IMR-90 (cell line): ENCODE results near the gene ZNF750. TPM values are rescaled to one million over a fixed set of nuclear protein-coding genes. Genes with fewer than 3 reads are reported as not detected.

Experiments used
- ATAC-seq: fragments of 200-7000 bp; cut with Tn5 transposase; 2 replicates; pipeline ENCODE4 v1.9.1; 2020; ENCODE audit warnings: low read depth, mild to moderate bottlenecking, moderate library complexity
- BruUV-seq: library from RNA; stranded (reverse); fragments of 400-500 nt; replicated peaks from 2 replicates; lab custom pipeline; 2021; lab: Mats Ljungman, UMichigan
- CTCF ChIA-PET: fragments of 300-600 bp; formaldehyde crosslinking; extraction: SDS; loops from one replicate; lab custom pipeline; 2021; ENCODE audit warnings: antibody characterized with exemption; lab: Yijun Ruan, JAX
- POLR2A ChIA-PET: fragments of 300-600 bp; sonication (Branson Sonifier 250); formaldehyde crosslinking; loops from one replicate; lab custom pipeline; 2022; ENCODE audit warnings: antibody characterized with exemption; ENCODE audit not compliant: unreplicated experiment; lab: Charles Lee
- DNase-seq: peaks from one replicate; pipeline ENCODE4 v3.0.0; 2013
- H2AFZ ChIP-seq: replicated peaks from 2 replicates; pipeline ENCODE3; 2013; ENCODE audit warnings: low read length, mild to moderate bottlenecking; ENCODE audit not compliant: poor library complexity
- H2AK5ac ChIP-seq: 2 replicates; pipeline ENCODE4 v1.6.1; 2013; ENCODE audit warnings: low read depth, low read length, inconsistent platforms
- H2AK9ac ChIP-seq: replicated peaks from 2 replicates; pipeline ENCODE3; 2013; ENCODE audit warnings: mild to moderate bottlenecking, low read depth, low read length, moderate library complexity; ENCODE audit not compliant: poor library complexity
- H2BK120ac ChIP-seq: 2 replicates; pipeline ENCODE4 v1.6.1; 2013; ENCODE audit warnings: low read depth, low read length, inconsistent platforms
- H2BK15ac ChIP-seq: 3 replicates; pipeline ENCODE4 v1.6.1; 2013; ENCODE audit warnings: low read depth, low read length, inconsistent platforms
- H2BK20ac ChIP-seq: 2 replicates; pipeline ENCODE4 v1.6.1; 2013; ENCODE audit warnings: low read depth, mild to moderate bottlenecking, inconsistent platforms, low read length, moderate library complexity
- H2BK5ac ChIP-seq: 2 replicates; pipeline ENCODE4 v1.6.1; 2013; ENCODE audit warnings: mild to moderate bottlenecking, low read depth, low read length, inconsistent platforms; ENCODE audit not compliant: poor library complexity, severe bottlenecking
- H3K14ac ChIP-seq: replicated peaks from 2 replicates; pipeline ENCODE4 v1.6.1; 2013; ENCODE audit warnings: low read depth, low read length, inconsistent platforms
- H3K18ac ChIP-seq: 2 replicates; pipeline ENCODE4 v1.6.1; 2013; ENCODE audit warnings: low read depth, low read length, control low read depth
- H3K23ac ChIP-seq: 2 replicates; pipeline ENCODE4 v1.6.1; 2013; ENCODE audit warnings: low read depth, low read length, inconsistent platforms
- H3K27ac ChIP-seq: 2 replicates; pipeline ENCODE4 v1.5.1; 2013; ENCODE audit warnings: mild to moderate bottlenecking, control low read depth, low read length; ENCODE audit not compliant: insufficient read depth
- H3K27me3 ChIP-seq: 2 replicates; pipeline ENCODE4 v1.6.1; 2013; ENCODE audit warnings: low read length; ENCODE audit not compliant: control insufficient read depth, insufficient read depth
- H3K36me3 ChIP-seq: 2 replicates; pipeline ENCODE4 v1.6.1; 2013; ENCODE audit warnings: low read length, mixed read lengths; ENCODE audit not compliant: control insufficient read depth, insufficient read depth
- H3K4ac ChIP-seq: 2 replicates; pipeline ENCODE4 v1.6.1; 2013; ENCODE audit warnings: low read depth, low read length, inconsistent platforms
- H3K4me1 ChIP-seq: 2 replicates; pipeline ENCODE4 v1.6.1; 2013; ENCODE audit warnings: low read length, mixed read lengths; ENCODE audit not compliant: control insufficient read depth, insufficient read depth
- H3K4me2 ChIP-seq: 2 replicates; pipeline ENCODE4 v1.6.1; 2013; ENCODE audit warnings: low read depth, mild to moderate bottlenecking, control low read depth, low read length, moderate library complexity
- H3K4me3 ChIP-seq: 2 replicates; pipeline ENCODE4 v1.5.1; 2013; ENCODE audit warnings: low read depth, mild to moderate bottlenecking, control low read depth, low read length, moderate library complexity; ENCODE audit not compliant: insufficient read depth
- H3K56ac ChIP-seq: 2 replicates; pipeline ENCODE4 v1.6.1; 2013; ENCODE audit warnings: low read length, inconsistent platforms; ENCODE audit not compliant: insufficient read depth; ENCODE audit errors: extremely low read depth
- H3K79me1 ChIP-seq, 2 experiments: 2 replicates each; pipeline ENCODE4 v1.6.1; 2013; ENCODE audit warnings: low read length in 2 of 2, inconsistent platforms in 1 of 2, low read depth in 1 of 2
- H3K9ac ChIP-seq: 2 replicates; pipeline ENCODE4 v1.6.1; 2013; ENCODE audit warnings: low read depth, low read length, control low read depth
- H3K9me1 ChIP-seq: 2 replicates; pipeline ENCODE4 v1.6.1; 2013; ENCODE audit warnings: low read length, inconsistent platforms; ENCODE audit not compliant: insufficient read depth
- H3K9me3 ChIP-seq: 2 replicates; pipeline ENCODE4 v1.6.1; 2013; ENCODE audit warnings: low read length; ENCODE audit not compliant: control insufficient read depth, insufficient read depth
- H4K20me1 ChIP-seq: 2 replicates; pipeline ENCODE4 v1.6.1; 2013; ENCODE audit warnings: low read length, inconsistent platforms; ENCODE audit not compliant: insufficient read depth
- H4K5ac ChIP-seq: 2 replicates; pipeline ENCODE4 v1.6.1; 2013; ENCODE audit warnings: mild to moderate bottlenecking, low read depth, low read length, control low read depth
- H4K8ac ChIP-seq, 2 experiments: 2 replicates each; pipeline ENCODE4 v1.6.1; 2013; ENCODE audit warnings: low read depth in 2 of 2, low read length in 2 of 2, control low read depth in 1 of 2, inconsistent platforms in 1 of 2
- H4K91ac ChIP-seq: 2 replicates; pipeline ENCODE4 v1.6.1; 2013; ENCODE audit warnings: low read depth, low read length, inconsistent platforms; ENCODE audit not compliant: insufficient read depth
- CEBPB ChIP-seq: IDR thresholded peaks from 2 replicates; pipeline ENCODE4 v1.6.1; 2012; ENCODE audit warnings: low read depth, low read length, improper control_type of control experiment
- ELK1 ChIP-seq: fragments of 150-350 bp; IDR thresholded peaks from 2 replicates; pipeline ENCODE4 v1.6.1; 2016; ENCODE audit warnings: low read depth, mild to moderate bottlenecking, low read length, moderate library complexity, borderline replicate concordance
- NFE2L2 ChIP-seq: fragments of 150-350 bp; IDR thresholded peaks from 2 replicates; pipeline ENCODE4 v1.6.1; 2016; ENCODE audit warnings: low read depth, mild to moderate bottlenecking, low read length
- RCOR1 ChIP-seq: IDR thresholded peaks from 2 replicates; pipeline ENCODE4 v1.6.1; 2012; ENCODE audit warnings: mild to moderate bottlenecking, low read length, improper control_type of control experiment; ENCODE audit not compliant: insufficient replicate concordance
- SMC3 ChIP-seq: fragments of 150-350 bp; IDR thresholded peaks from 2 replicates; pipeline ENCODE4 v1.6.1; 2016; ENCODE audit warnings: low read depth, mild to moderate bottlenecking, antibody characterized with exemption, low read length, moderate library complexity
- WGBS, 2 experiments: methylation state at CpG; one replicate each; pipeline versions ENCODE4 v1.1.5 to v1.1.7; 2013; ENCODE audit warnings: missing lambda C conversion rate in 2 of 2; ENCODE audit not compliant: insufficient read length in 1 of 2; ENCODE audit errors: extremely low coverage in 2 of 2; 5-methylcytosine and 5-hydroxymethylcytosine counted together
- dilution Hi-C: fragments of 300-500 bp; cut with HindIII; formaldehyde crosslinking; loops from one replicate; pipeline ENCODE4 v1.14.3; 2018; ENCODE audit warnings: low sequenced_read_pairs; ENCODE audit not compliant: unreplicated experiment
- in situ Hi-C: fragments of 300-500 bp; cut with MboI; formaldehyde crosslinking; loops from 3 replicates; pipeline ENCODE4 v1.14.3; 2019; ENCODE audit warnings: low sequenced_read_pairs, inconsistent platforms, mixed read lengths
- intact Hi-C: fragments of 100-400 bp; cut with micrococcal nuclease; formaldehyde crosslinking; loops from 2 replicates; pipeline ENCODE4 v1.10.0; 2022
- polyA plus RNA-seq, 3 experiments: library from polyadenylated mRNA; depleted of rRNA; stranded (reverse); fragments of >200 nt; gene quantifications; 2 replicates each; pipeline ENCODE4 v1.2.3, GENCODE V29; 2012; ENCODE audit warnings: low replicate concordance in 1 of 3
- total RNA-seq: library from RNA; depleted of rRNA; stranded (reverse); fragments of >200 nt; gene quantifications from 2 replicates; pipeline ENCODE4 v1.2.3, GENCODE V29; 2012

Gene ZNF750
- total and polyA plus RNA-seq, 2 of the 4 experiments (the other 2 are of a cell fraction) = not detected

- no TSS peak for BruUV-seq
- intact Hi-C loops = no loop called here
- WGBS, 2 experiments = 96% methylated on average over 4 of the region's 9 CpGs; no CpG with 5 or more reads in 1 of the 2 experiments
Observed at GRCh38 chr17:82803185-82803584, 36.6 kb downstream of the ZNF750 start.

More at GRCh38 chr17:82803185-82803584, 36.6 kb downstream of the ZNF750 start:
- ChIA-PET CTCF (interaction anchor here (0.6 kb wide), 1 partner anchor 11 kb away, joined by 3 read pairs; no protein-coding TSS in a partner anchor), POLR2A (no interaction called here)
- Histone ChIP-seq H4K91ac (no peak overlapping the region), H4K20me1 (peaks cover 20% of the 10 kb centered on the region), H3K27me3 (no peaks in the 10 kb centered on the region), H3K9me3 (no peaks in the 10 kb centered on the region), H2AK9ac (no peak overlapping the region), H3K4ac (no peak overlapping the region), H3K14ac (no peak overlapping the region), H3K4me3 (no peak overlapping the region), H3K9ac (no peak overlapping the region), H2BK15ac (no peak overlapping the region), H3K9me1 (no peaks in the 10 kb centered on the region), H2AFZ (no peak overlapping the region), H3K23ac (no peak overlapping the region), H2BK20ac (no peak overlapping the region), H3K79me1 (peaks cover 5 to 43% of the 10 kb centered on the region in 2 experiments; a peak in 3 of 4 replicates), H4K8ac (no peak overlapping the region), H3K36me3 (peaks cover 15% of the 10 kb centered on the region), H3K56ac (no peak overlapping the region), H2BK120ac (no peak overlapping the region), H3K4me1 (peaks cover 3% of the 10 kb centered on the region; the same call in 1 of the 2 replicates), H2BK5ac (no peak overlapping the region), H4K5ac (no peak overlapping the region), H3K27ac (no peak overlapping the region), H3K18ac (no peak overlapping the region), H2AK5ac (no peak overlapping the region), H3K4me2 (no peak overlapping the region)
- DNase-seq (no peak), ATAC-seq (no peak)
- dilution Hi-C loops (no loop called here), in situ Hi-C loops (no loop called here)
- no peak for TF ChIP-seq NFE2L2
- TF ChIP-seq ELK1 = no peak
- TF ChIP-seq SMC3 = no peak
- no peak for TF ChIP-seq RCOR1
- TF ChIP-seq CEBPB = no peak
